HG02759 (cell line): ENCODE data around the gene TANGO2.

Experiments
- ATAC-seq: cut with Tn5 transposase; IDR thresholded peaks from one replicate; pipeline ENCODE4 v1.9.1; 2021; ENCODE audit warnings: mild to moderate bottlenecking, moderate library complexity; ENCODE audit not compliant: unreplicated experiment

Gene TANGO2

GRCh38 chr22:20039683-20040325 is 18.9 kb downstream of the TANGO2 start:
- ATAC-seq: no peak

GRCh38 chr22:20040327-20041200 is 19.7 kb downstream of the TANGO2 start:
- no peak for ATAC-seq

GRCh38 chr22:20043057-20043996 is 22.4 kb downstream of the TANGO2 start:
- ATAC-seq: no peak

- no peak for ATAC-seq
Measured at GRCh38 chr22:20043997-20044342, 23.1 kb downstream of the TANGO2 start.

- no peak for ATAC-seq
Measured at GRCh38 chr22:20044495-20045151, 23.7 kb downstream of the TANGO2 start.

GRCh38 chr22:20046730-20047129 is 25.8 kb downstream of the TANGO2 start:
- no peak for ATAC-seq

GRCh38 chr22:20051927-20052308 is 31.0 kb downstream of the TANGO2 start:
- no peak for ATAC-seq

- ATAC-seq: no peak
Measured at GRCh38 chr22:20052309-20053259, 31.7 kb downstream of the TANGO2 start.

- no peak for ATAC-seq
Measured at GRCh38 chr22:20053407-20054033, 32.6 kb downstream of the TANGO2 start.

- ATAC-seq: no peak
Measured at GRCh38 chr22:20054034-20054427, 33.1 kb downstream of the TANGO2 start.

- no peak for ATAC-seq
Measured at GRCh38 chr22:20054485-20054884, 33.6 kb downstream of the TANGO2 start.

- ATAC-seq: no peak
Measured at GRCh38 chr22:20055144-20055543, 34.2 kb downstream of the TANGO2 start.

GRCh38 chr22:20055654-20056053 is 34.7 kb downstream of the TANGO2 start:
- ATAC-seq: no peak

GRCh38 chr22:20056161-20056560 is 35.3 kb downstream of the TANGO2 start:
- ATAC-seq: no peak

- no peak for ATAC-seq
Measured at GRCh38 chr22:20056696-20057386, 35.9 kb downstream of the TANGO2 start.

GRCh38 chr22:20057596-20058268 is 36.8 kb downstream of the TANGO2 start:
- no peak for ATAC-seq

GRCh38 chr22:20058989-20059770 is 38.3 kb downstream of the TANGO2 start:
- no peak for ATAC-seq
